GM21526 (cell line): Measurements from ENCODE around the gene HYDIN.

ENCODE experiments used
- ATAC-seq: cut with Tn5 transposase; IDR thresholded peaks from one replicate; pipeline ENCODE4 v1.9.1; 2021; ENCODE audit warnings: moderate library complexity; ENCODE audit not compliant: unreplicated experiment, low FRiP score

HYDIN gene

DNA sequence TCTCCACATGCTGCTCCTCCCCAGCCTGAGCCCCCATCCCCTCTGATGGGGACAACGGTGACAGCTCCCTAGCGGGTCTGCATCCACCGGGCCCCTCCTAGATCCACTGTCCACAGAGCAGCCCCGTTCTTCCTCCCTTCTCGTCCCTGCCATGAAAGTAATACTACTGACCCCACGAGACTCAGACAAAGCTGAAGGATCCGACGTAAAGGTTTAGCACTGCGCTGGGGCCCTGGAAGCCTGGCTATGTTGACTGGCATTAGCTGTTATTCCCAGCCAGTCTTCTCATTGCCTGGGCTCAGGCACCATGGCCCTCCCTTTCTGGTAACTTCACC, 460.3 kb downstream of the HYDIN start:
- no peak for ATAC-seq

GRCh38 chr16:70769761-70770160, 460.8 kb downstream of the HYDIN start:
- no peak for ATAC-seq

DNA sequence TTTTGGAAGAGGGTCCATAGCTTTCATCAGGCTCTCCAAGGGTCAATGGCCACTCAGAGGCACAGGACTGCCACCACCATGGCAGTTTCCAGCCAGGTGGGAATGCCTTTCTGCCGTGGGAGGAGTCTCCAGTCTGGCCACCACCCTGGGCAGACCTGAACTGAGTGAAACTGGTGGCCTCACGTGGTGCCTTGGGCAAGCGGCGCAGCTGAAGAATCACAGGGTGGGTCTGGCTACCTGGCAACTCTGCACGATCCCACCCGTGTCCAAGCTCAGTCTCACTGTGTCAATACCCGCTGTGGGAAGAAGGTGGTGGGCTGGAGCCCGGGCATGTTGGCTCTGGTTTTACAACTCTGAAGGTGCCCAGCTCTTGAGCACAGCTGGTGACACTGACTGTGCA, 461.4 kb downstream of the HYDIN start:
- no peak for ATAC-seq

DNA sequence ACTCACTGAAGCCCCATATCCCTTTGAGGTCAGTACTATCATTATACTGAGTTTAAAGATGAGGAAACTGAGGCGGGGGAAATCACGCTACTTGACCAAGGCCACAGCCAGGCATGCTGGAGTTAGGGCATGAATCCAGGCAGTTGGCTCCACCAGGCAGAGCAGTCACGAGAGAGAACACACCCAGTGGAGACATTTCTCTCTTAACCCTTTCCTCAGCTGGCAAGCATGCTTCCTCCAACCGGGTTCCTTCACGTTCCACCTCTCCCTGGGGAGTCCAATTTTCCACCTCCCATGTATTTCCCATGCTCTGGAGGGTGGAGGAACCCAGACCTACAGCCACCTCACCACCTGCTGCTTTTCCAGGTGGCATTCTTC, 462.3 kb downstream of the HYDIN start:
- no peak for ATAC-seq

- no peak for ATAC-seq
Measured at GRCh38 chr16:70767377-70768202, 462.9 kb downstream of the HYDIN start.

GRCh38 chr16:70766658-70767057, 463.9 kb downstream of the HYDIN start:
- no peak for ATAC-seq

- no peak for ATAC-seq
Measured at GRCh38 chr16:70766176-70766575, 464.3 kb downstream of the HYDIN start.

DNA sequence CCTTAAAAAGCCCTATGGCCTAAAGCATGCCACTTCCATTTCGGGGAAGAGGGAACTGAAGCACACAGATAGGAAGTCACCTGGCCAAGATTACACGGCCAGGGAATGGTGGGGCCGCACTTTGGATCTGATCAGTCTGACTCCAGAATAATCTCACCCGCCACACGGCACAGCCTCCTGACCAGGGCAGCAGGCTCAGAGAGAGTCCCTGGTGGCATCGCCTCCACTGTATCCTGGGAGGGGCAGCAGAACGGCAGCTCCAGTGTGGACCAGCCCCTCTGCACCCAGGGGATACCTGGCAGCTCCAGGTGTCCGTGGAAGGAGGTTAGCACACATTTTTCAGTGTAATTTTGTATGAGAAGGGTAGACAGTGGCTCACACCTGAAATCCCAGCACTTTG, 465.0 kb downstream of the HYDIN start:
- ATAC-seq, result no peak

- ATAC-seq, result no peak
Measured at GRCh38 chr16:70764632-70765031, 465.9 kb downstream of the HYDIN start.

- ATAC-seq, result no peak
Measured at GRCh38 chr16:70760221-70760620, 470.3 kb downstream of the HYDIN start.

DNA sequence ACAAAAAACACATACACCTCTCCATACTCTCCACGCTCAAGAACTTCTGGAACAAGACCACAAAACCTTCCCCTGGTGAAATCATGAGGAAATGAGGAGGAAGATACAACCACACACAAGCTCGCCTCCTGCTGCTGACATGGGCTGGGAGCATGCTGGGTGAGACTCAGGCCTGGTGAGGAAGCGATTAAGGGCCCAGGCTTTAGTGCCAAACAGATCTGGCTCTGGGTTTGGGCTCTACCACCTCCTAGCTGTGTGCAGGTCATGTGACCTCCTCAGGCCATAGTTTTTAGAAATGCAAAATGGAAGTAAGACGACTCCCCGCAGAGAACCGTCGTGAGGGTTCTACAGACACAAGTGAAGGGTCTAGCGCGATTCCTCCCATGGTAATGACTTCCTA, 470.9 kb downstream of the HYDIN start:
- ATAC-seq, result no peak

DNA sequence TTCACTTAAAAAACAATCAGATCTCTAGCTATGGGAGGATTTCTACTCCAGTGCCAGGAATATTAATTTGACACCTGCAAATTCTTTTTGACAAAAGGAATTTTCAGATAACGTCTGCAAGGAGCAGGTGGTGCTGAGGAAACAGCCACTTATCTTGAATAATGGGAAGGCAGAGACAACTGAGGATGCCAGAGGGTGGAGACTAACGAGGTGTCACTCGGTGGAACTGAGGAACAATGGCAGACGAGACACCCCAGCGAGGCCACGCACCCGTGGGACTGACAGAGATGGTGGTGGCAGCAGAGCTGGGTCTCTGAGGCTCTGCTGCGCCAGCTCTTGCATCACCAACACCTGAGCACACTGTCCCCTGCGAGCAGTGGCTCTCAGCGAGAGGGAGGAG, 471.7 kb downstream of the HYDIN start:
- no peak for ATAC-seq
